Right atrium auricular region (tissue), 2 donors: ENCODE measurements around the gene BTBD16. TPM values are rescaled to one million over a fixed set of nuclear protein-coding genes. Genes with fewer than 3 reads are reported as not detected.

Experiments used
- DNase-seq: peaks from one replicate; pipeline ENCODE4 v3.0.0-alpha.2; 2019; ENCODE audit warnings: low spot score
- H3K27ac ChIP-seq, 2 donors: fragments of 200-600 bp; sonication (generic); 1 replicate in 1 of 2; 2 replicates in 1 of 2; pipeline ENCODE4 v1.5.1; 2016 to 2019
- H3K27me3 ChIP-seq, 2 donors: fragments of 200-600 bp; sonication (generic); one replicate each; pipeline versions ENCODE4 v1.5.1 to v1.6.0; 2017 to 2019
- H3K36me3 ChIP-seq: fragments of 200-600 bp; sonication (generic); one replicate; pipeline ENCODE4 v1.5.1; 2016
- H3K4me1 ChIP-seq, 2 donors: fragments of 200-600 bp; sonication (generic); one replicate each; pipeline versions ENCODE4 v1.5.1 to v1.6.0; 2017 to 2019
- H3K4me3 ChIP-seq, 2 donors: fragments of 200-600 bp; sonication (generic); 1 replicate in 1 of 2; 2 replicates in 1 of 2; pipeline ENCODE4 v1.5.1; 2017 to 2019; ENCODE audit warnings: mild to moderate bottlenecking in 1 of 2, moderate library complexity in 1 of 2
- H3K9me3 ChIP-seq, 2 donors: fragments of 200-600 bp; sonication (generic); one replicate each; pipeline ENCODE4 v1.5.1; 2019
- total RNA-seq, 2 donors: library from RNA; depleted of rRNA; stranded (reverse); fragments of >200 nt; gene quantifications; one replicate each; pipeline ENCODE4 v1.1.0, GENCODE V29; 2016
- TF ChIP-seq, protein P1 (sequence below), 2 donors: fragments of 200-600 bp; sonication (generic); IDR thresholded peaks; one replicate each; pipeline ENCODE4 v1.5.1; 2019; ENCODE audit warnings: antibody characterized with exemption in 2 of 2

BTBD16 gene
- total RNA-seq, 2 donors from 2014 or later = not detected

DNA sequence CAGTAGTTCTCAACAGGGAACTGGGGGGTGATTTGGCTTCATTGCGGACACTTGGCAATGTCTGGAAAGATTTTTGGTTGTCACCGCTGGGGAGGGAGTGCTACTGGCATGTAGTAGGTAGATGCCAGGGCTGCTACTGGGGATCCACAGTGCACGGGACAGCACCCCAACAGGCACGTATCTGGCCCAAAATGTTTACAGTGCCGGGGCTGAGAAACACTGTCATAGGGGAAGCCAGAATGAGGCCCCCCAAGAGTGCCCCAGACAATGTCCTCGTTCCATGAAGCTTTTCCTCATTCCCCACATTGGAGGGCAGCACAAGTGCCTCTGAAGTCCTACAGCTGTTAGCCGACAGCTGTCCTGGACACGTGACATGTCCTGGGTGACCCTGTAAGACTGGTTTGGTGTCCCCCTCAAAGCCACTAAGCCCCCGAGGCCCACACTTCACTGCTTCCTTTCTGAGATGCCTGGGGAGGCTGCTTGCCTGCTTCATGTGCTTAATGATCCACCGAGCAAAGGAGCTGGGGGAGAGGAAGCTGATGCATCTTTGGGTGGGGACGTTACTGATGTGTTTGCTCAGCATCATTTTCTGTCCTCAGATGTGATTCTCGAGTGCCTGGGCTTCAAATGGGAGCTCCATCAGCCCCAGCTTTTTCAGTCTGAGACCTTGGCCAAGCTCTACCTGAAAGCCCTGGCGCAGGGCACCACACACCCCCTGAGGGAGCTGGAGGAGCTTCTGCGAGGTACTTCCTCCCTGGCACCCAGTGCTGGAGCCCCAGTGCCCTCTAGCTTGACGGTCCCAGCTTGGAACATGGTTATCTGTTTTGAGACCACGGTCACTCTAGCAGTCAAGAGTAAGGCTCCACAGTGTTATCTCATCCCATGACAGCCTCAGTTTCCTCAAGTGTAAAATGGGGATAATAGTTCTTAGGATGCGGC is 14.7 kb downstream of the BTBD16 start:
- TF ChIP-seq, protein P1, sequence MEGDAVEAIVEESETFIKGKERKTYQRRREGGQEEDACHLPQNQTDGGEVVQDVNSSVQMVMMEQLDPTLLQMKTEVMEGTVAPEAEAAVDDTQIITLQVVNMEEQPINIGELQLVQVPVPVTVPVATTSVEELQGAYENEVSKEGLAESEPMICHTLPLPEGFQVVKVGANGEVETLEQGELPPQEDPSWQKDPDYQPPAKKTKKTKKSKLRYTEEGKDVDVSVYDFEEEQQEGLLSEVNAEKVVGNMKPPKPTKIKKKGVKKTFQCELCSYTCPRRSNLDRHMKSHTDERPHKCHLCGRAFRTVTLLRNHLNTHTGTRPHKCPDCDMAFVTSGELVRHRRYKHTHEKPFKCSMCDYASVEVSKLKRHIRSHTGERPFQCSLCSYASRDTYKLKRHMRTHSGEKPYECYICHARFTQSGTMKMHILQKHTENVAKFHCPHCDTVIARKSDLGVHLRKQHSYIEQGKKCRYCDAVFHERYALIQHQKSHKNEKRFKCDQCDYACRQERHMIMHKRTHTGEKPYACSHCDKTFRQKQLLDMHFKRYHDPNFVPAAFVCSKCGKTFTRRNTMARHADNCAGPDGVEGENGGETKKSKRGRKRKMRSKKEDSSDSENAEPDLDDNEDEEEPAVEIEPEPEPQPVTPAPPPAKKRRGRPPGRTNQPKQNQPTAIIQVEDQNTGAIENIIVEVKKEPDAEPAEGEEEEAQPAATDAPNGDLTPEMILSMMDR (IDR thresholded peaks at IDR 0.05) = no peak
- no peak overlapping the region for H3K27ac ChIP-seq
- no peaks in the 10 kb centered on the region for H3K9me3 ChIP-seq
- H3K4me3 ChIP-seq = no peak overlapping the region
- no peaks in the 10 kb centered on the region for H3K36me3 ChIP-seq
- no peaks in the 10 kb centered on the region for H3K27me3 ChIP-seq
- no peak for DNase-seq
- H3K4me1 ChIP-seq = peaks cover 0 to 4% of the 10 kb centered on the region in 2 donors

DNA sequence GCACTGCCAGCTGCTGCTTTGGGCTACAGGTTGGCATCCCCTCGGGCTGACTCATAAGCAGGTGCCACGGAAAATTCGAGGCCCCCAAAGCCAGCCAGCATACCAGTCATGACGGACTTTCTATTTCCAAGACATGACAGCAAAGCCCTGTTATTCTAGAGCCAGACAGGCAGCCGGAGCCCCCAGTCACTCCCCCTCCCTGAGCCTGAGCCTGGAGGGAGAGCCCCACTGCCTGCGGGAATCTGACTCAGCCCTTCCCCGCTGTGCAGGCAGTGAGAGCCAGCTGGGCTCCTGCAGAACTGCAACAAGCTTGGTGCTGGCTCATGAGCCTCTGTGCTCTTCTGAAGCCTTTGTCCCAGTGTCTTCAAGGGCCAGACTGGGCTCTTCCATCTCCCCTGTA is 15.8 kb downstream of the BTBD16 start:
- TF ChIP-seq, protein P1 (IDR thresholded peaks at IDR 0.05) = no peak
- Histone ChIP-seq H3K27me3 (no peaks in the 10 kb centered on the region), H3K27ac (no peak overlapping the region), H3K4me1 (peaks cover 0 to 4% of the 10 kb centered on the region in 2 donors), H3K36me3 (no peaks in the 10 kb centered on the region), H3K9me3 (no peaks in the 10 kb centered on the region), H3K4me3 (no peak overlapping the region)
- no peak for DNase-seq

DNA sequence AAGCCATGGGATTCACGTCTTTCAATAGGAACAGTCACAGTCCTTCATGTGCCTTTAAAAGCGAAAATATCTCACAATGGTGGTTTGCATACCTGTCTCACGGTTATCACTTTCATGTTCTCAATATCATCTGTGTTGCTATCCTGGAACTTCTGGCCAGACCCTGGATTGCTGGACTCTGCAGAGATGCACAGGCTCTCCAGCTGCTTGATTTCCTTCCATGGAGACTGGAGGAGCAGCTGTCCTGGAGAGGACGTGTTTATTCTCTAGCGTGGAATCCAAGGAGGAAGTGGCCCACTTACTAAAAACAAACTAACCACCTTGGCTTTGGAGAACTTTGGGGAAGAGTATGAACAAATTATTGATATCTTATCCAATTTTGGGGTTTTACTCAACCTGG is 16.5 kb downstream of the BTBD16 start:
- Histone ChIP-seq H3K9me3 (no peaks in the 10 kb centered on the region), H3K4me1 (peaks cover 0 to 4% of the 10 kb centered on the region in 2 donors), H3K27me3 (no peaks in the 10 kb centered on the region), H3K27ac (no peak overlapping the region), H3K36me3 (no peaks in the 10 kb centered on the region), H3K4me3 (no peak overlapping the region)
- DNase-seq = no peak
- TF ChIP-seq, protein P1 (IDR thresholded peaks at IDR 0.05) = no peak

DNA sequence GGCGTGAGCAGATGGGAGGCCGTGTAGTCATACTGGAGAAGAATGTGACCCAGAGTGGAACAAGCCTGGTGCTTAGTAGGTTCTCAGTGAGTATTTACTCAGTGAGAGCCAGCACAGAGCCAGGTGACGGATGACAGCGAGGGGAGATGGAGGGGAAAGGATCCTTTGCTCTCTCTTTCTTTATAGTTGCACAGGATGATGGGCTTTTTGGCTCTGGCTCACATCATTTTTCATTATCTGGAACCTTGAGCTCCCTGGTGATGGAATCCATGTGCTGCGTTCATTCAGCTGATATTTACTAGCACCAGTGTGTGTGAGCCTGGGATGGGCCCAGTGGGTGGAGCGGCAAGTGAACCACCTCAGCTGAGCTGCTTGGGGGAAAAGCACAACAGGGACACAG is 17.2 kb downstream of the BTBD16 start:
- Histone ChIP-seq H3K4me3 (no peak overlapping the region), H3K36me3 (no peaks in the 10 kb centered on the region), H3K4me1 (no peaks in the 10 kb centered on the region), H3K9me3 (no peaks in the 10 kb centered on the region), H3K27me3 (no peaks in the 10 kb centered on the region), H3K27ac (no peak overlapping the region)
- DNase-seq = no peak
- TF ChIP-seq, protein P1 (IDR thresholded peaks at IDR 0.05) = no peak

DNA sequence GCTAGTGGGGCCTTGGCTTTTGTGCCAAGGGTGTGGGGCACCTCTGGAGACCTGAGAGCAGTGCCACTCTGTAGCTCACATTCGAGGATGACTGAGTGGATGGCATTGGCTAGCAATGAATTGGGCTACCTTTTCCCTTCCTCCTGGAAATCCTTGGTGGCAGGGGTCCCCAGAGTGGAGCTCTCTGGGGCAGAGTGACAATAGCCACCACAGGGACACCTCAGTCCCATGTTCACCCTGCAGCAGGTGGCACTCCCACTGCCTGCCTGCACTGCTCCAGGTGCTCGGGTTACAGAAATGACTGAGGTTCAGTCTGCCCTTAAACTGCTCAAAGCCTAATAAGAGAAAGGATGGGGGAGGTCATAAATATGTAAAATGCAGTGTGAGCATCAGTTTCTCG is 17.8 kb downstream of the BTBD16 start:
- DNase-seq = no peak
- Histone ChIP-seq H3K4me1 (no peaks in the 10 kb centered on the region), H3K27ac (no peak overlapping the region), H3K36me3 (no peaks in the 10 kb centered on the region), H3K4me3 (no peak overlapping the region), H3K9me3 (no peaks in the 10 kb centered on the region), H3K27me3 (no peaks in the 10 kb centered on the region)
- TF ChIP-seq, protein P1 (IDR thresholded peaks at IDR 0.05) = no peak
